Ishikawa (cell line): ENCODE measurements around the gene KCNK1.

Experiments
- CEBPB ChIP-seq: IDR thresholded peaks from 2 replicates; pipeline ENCODE4 v1.6.1; 2012
- CREB1 ChIP-seq: IDR thresholded peaks from 2 replicates; pipeline ENCODE4 v1.6.1; 2012; ENCODE audit warnings: low read depth
- EGR1 ChIP-seq: IDR thresholded peaks from 2 replicates; pipeline ENCODE4 v1.6.1; 2012
- EP300 ChIP-seq: IDR thresholded peaks from 2 replicates; pipeline ENCODE4 v1.6.1; 2012; ENCODE audit warnings: borderline replicate concordance
- FOXM1 ChIP-seq: IDR thresholded peaks from 2 replicates; pipeline ENCODE4 v1.6.1; 2012; ENCODE audit warnings: low read depth, borderline replicate concordance
- NFIC ChIP-seq: IDR thresholded peaks from 2 replicates; pipeline ENCODE4 v1.6.1; 2012
- RAD21 ChIP-seq: IDR thresholded peaks from 2 replicates; pipeline ENCODE4 v1.6.1; 2012; ENCODE audit warnings: low read depth
- TAF1 ChIP-seq: IDR thresholded peaks from 2 replicates; pipeline ENCODE4 v1.6.1; 2012; ENCODE audit warnings: low read depth, mild to moderate bottlenecking
- TCF12 ChIP-seq: IDR thresholded peaks from 2 replicates; pipeline ENCODE4 v1.6.1; 2012; ENCODE audit warnings: low read depth
- TEAD4 ChIP-seq: IDR thresholded peaks from 2 replicates; pipeline ENCODE4 v1.6.1; 2012
- YY1 ChIP-seq: IDR thresholded peaks from 2 replicates; pipeline ENCODE4 v1.6.1; 2012; ENCODE audit warnings: low read depth
- ZBTB7A ChIP-seq: IDR thresholded peaks from 2 replicates; pipeline ENCODE4 v1.6.1; 2012; ENCODE audit warnings: low read depth
- TF ChIP-seq, protein P1 (sequence below): IDR thresholded peaks from 2 replicates; pipeline ENCODE4 v1.6.1; 2012; ENCODE audit warnings: low read depth, mild to moderate bottlenecking
- TF ChIP-seq, protein P2 (sequence below): IDR thresholded peaks from 2 replicates; pipeline ENCODE4 v1.6.1; 2012
- TF ChIP-seq, protein P3 (sequence below): IDR thresholded peaks from 2 replicates; pipeline ENCODE4 v1.6.1; 2012

Gene KCNK1

DNA sequence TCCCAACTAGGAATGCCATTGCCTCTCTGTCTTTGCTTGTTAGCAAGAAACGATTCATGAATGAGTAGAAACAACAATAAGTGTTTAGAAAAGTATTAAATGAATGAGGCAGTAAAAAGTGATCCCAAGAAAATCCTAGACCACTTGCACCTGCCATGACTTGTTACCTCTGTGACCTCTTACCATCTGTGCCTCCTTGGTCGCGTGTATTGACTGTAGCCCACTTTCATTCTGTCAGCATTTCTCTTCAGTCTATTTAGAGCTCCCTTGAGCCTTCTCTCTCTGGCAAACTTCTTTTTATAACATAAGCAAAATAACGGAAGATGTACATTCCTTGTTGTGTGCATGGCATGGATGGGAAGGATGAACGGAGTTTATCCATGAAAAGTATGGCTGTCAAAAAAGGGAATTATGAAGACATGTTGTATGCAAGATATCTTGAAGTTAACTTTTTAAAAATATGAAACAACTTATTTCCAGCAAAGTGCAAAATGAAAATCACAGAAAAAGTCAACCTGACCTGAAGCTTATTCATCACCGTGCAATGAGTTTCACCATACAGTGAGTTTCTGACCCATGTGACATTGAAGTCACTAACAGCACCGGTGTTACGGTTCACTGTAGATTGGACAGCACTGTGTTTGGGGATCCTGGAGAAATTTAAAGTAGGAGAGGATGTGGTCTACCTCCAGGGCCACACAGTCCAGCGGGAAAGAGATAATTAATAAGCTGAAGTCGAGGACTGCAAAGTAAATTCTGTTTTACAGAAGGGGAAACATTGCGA, 47.7 kb downstream of the KCNK1 start:
- TF ChIP-seq CREB1: no peak
- no peak for TF ChIP-seq NFIC
- TF ChIP-seq, protein P1, sequence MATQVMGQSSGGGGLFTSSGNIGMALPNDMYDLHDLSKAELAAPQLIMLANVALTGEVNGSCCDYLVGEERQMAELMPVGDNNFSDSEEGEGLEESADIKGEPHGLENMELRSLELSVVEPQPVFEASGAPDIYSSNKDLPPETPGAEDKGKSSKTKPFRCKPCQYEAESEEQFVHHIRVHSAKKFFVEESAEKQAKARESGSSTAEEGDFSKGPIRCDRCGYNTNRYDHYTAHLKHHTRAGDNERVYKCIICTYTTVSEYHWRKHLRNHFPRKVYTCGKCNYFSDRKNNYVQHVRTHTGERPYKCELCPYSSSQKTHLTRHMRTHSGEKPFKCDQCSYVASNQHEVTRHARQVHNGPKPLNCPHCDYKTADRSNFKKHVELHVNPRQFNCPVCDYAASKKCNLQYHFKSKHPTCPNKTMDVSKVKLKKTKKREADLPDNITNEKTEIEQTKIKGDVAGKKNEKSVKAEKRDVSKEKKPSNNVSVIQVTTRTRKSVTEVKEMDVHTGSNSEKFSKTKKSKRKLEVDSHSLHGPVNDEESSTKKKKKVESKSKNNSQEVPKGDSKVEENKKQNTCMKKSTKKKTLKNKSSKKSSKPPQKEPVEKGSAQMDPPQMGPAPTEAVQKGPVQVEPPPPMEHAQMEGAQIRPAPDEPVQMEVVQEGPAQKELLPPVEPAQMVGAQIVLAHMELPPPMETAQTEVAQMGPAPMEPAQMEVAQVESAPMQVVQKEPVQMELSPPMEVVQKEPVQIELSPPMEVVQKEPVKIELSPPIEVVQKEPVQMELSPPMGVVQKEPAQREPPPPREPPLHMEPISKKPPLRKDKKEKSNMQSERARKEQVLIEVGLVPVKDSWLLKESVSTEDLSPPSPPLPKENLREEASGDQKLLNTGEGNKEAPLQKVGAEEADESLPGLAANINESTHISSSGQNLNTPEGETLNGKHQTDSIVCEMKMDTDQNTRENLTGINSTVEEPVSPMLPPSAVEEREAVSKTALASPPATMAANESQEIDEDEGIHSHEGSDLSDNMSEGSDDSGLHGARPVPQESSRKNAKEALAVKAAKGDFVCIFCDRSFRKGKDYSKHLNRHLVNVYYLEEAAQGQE: no peak
- TF ChIP-seq, protein P2, sequence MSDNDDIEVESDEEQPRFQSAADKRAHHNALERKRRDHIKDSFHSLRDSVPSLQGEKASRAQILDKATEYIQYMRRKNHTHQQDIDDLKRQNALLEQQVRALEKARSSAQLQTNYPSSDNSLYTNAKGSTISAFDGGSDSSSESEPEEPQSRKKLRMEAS: no peak
- TF ChIP-seq CEBPB: no peak
- no peak for TF ChIP-seq YY1
- no peak for TF ChIP-seq FOXM1
- no peak for TF ChIP-seq TAF1
- no peak for TF ChIP-seq RAD21

DNA sequence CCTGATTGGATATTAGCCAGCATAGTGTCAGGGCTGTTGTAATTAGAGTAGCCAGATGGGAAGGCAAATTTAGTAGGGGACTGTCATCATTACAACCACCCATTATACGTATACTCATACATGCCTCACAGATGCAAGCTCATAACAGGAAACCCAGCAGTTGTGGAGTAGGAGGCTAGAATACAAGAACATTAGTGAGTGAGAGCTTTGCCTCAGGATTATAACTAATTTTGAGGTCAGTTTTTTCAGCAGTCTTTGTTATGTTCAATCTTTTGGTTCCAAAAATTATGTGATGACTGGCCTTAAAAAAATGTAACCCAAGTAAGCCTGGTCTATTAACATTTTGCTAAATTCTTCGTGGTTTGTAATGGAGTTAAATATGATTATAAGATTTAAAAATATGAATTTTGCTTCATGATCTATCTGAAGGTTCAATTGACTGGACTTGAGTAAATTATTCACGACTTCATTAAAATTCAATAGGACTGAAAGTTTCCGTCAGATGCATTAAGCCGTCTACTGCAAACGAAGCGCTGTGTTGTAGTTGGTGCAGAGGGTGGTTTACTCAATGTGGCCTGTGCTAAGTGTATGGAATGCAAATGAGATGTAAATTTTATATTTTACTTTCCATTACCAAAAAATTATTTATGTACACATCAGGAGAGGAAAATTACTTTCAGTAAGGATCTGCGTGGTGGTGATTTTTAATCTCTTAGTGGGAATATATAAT, 48.8 kb downstream of the KCNK1 start:
- TF ChIP-seq ZBTB7A (no peak), TEAD4 (no peak), YY1 (no peak), EP300 (no peak), CREB1 (no peak), FOXM1 (no peak), RAD21 (no peak), NFIC (no peak), EGR1 (no peak), CEBPB (no peak), TCF12 (no peak), TAF1 (no peak)
- TF ChIP-seq, protein P3, sequence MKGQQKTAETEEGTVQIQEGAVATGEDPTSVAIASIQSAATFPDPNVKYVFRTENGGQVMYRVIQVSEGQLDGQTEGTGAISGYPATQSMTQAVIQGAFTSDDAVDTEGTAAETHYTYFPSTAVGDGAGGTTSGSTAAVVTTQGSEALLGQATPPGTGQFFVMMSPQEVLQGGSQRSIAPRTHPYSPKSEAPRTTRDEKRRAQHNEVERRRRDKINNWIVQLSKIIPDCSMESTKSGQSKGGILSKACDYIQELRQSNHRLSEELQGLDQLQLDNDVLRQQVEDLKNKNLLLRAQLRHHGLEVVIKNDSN: no peak
- TF ChIP-seq, protein P1: no peak
- TF ChIP-seq, protein P2: no peak

DNA sequence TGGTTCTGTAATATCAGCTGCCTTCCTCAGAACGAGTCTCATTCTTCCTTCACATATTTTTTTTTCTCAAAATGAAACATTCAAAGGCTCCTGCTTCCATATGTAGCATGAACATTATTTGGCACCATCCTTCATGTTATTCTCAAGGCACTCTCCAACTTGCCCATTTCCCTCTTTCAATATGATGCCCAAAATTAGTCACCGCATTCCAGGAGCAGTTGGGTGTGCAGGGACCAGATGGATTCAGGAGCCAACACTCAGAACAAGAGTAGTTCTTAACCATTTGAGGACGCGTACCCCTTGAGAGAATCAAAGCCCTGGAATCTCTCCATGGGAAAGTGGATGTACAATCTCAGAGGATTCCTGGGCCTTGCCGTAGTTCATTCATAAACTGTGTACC, 50.3 kb downstream of the KCNK1 start:
- TF ChIP-seq TAF1 (no peak), CEBPB (no peak), EGR1 (no peak), EP300 (no peak), RAD21 (no peak)
- TF ChIP-seq, protein P3: no peak

DNA sequence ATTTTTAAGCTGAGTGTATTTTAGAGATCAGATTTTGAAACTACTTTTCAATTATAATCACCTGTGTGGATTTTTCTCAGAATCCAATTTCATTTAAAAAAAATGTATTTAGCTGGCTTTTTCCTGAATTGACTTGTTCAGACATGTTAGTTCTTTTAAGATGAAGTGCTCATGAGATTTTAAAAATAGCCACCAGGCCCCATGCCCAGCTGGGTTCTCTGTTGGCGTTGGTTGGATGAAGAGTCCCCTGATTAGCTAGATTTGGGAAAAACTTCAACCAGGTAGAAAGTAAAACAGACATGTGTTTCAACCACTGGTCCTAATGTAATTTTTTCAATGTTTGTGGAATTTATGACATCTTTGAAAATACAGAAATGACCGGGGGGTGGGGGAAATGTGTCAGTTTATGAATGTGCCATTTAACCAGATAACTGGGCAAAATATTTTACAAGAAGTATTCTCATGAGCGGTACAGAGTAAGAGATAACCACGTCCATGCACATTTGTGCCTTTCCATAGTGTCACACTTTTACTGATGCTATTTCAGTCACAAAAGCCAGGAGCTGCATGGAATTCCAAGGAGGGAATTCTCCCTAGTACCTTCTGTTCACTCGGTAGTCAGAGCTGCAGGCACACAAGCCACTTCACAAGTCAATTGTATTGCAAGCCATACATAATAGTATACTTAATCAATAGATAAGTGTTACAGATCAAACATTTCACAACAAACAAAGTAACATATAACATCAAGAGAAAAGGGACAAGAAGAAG, 51.1 kb downstream of the KCNK1 start:
- TF ChIP-seq TEAD4 (no peak), CEBPB (no peak), CREB1 (no peak), EGR1 (no peak), YY1 (no peak), ZBTB7A (no peak), TAF1 (no peak), EP300 (no peak), FOXM1 (no peak), NFIC (no peak)
- TF ChIP-seq, protein P3: no peak
- TF ChIP-seq, protein P1: no peak
